Pons (tissue), 1 donor: ENCODE measurements around the gene FSIP1.
A peak's percentile ranks its signal among the peaks of the same experiment; 100 is the strongest.

Source experiments
- DNase-seq: peaks from one replicate; pipeline ENCODE4 v3.0.0-alpha.2; 2016; ENCODE audit warnings: low spot score

The FSIP1 gene

GRCh38 chr15:39720081-39720480 lies 62.6 kb downstream of the FSIP1 start:
- no peak for DNase-seq

- no peak for DNase-seq
Measured at GRCh38 chr15:39719109-39719508, 63.5 kb downstream of the FSIP1 start.

DNA sequence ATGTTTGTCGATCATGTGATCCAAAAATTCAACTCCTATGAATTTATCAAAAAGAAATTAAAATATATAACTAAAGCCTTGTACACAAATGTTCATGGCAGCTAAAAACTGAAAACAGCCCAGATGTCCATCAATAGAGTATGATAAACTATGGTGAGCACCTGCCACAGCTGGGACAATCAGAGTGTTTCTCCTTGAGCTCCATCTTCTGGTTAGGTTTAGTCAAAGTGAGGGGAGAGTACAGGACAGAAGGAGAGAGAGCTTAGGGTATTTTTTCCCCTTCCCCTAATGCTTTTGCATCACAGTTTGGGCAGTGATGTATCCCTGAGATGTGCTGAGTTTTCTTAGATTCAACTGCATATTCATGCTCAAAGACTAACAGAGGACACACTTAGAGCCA lies 65.5 kb downstream of the FSIP1 start:
- DNase-seq = no peak

DNA sequence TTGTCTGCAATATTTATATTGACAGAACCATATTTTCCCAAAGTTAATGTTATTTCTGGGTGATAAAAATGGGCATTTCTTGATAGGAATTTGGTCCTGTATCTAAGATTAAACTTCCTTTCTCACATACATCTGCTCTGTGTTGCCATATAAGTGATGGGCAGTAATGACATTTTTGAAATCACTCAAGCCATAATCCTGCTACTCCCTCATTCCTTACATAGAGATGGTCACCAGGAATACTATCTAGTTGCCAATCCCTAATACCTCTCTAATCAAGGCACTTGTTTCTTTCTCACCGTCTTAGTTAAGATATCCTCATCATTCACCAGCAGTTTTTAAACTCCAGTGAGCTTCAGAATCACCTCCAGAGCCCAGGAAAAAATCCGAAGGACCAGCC lies 68.4 kb downstream of the FSIP1 start:
- no peak for DNase-seq

DNA sequence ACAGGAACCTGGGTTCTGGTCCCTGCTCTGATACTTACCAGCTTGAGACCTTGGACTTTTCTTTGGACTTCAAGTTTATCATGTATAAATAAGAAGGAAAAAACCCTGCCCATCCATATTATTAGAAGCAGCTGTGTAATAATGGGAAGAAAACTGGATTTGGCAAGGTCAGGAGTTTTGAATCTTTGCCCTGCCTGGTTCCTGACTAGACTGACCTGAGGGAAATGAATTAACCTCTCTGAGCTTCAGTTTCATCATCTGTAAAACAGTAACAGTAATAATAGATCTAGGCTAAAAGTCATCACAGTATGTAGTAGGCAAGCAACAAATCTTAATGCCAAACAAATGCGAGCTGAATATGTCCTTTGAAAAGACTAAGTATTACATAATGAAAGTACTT lies 68.8 kb downstream of the FSIP1 start:
- DNase-seq = no peak

DNA sequence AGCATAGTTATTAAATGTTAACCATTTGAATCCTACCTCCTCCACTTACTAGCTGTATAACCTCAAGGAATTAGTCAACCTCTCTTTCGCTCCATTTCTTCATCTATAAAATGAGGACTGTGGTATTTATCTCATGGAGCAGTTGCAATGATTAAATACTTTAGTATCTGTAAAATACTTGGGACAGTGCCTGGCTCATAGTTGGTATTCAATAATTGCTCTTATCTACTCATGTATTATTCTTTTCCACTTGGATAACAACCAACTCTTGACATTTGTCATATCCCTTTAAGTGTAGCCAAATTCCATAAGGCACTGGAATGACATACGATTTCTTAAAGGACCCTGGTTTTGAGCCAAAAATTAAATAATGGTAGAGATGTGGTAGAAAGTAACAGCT lies 72.0 kb downstream of the FSIP1 start:
- no peak for DNase-seq

DNA sequence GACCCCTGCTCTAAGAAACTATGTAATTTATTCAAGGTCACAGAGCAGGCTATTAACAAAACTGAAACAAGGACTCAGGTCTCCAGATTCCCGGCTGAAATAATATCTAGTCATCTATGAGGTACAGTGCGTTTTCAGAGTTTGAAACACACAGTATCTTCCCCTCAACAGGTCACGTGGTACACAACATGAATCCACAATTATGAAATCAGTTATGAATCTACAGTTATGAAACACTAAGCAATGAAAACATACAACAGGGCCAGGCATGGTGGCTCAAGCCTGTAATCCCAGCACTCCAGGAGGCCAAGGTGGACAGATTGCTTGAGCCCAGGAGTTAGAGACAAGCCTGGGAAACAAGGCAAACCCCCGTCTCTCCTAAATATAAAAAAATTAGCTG lies 72.7 kb downstream of the FSIP1 start:
- no peak for DNase-seq

- DNase-seq = no peak
Measured at GRCh38 chr15:39706206-39706605, 76.4 kb downstream of the FSIP1 start.

DNA sequence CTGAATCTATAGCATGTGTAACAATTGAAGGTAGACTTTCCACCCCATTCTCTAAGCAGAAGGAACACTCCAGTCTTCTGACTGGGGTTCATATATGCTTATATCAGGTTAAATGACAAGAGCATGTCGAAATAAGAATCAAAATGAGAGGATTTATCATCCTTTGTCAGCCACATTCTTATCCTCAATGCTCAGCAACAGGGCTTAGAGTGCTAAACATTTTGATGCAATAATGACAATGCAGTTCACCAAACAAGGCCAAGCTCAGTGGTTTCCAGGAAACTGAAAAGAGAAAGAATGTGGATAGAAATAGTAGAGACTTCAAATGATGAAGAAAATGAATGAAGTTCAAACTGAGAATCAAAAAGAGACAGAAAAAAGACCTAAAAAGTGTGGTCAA lies 78.0 kb downstream of the FSIP1 start:
- no peak for DNase-seq

DNA sequence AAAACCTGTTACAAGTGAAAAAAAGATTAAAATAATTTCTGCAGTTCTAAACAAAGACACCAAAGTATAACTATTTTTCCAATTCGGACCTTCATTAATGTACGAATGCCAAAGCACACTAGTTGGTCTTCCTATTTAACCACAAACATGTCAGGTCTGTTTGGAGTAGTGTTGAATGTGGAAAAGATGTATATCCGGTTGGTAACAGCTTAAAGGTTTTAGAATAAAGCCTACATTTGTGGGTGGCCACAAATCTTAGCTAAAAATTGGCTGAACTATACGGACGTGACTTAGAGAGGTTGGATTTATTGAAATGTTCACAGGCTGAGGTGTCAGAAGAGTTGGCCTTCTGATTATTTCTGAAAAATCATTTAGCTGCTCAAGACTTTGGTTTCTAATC lies 78.4 kb downstream of the FSIP1 start:
- DNase-seq = no peak

GRCh38 chr15:39701988-39702387 lies 80.7 kb downstream of the FSIP1 start:
- DNase-seq = no peak

- DNase-seq = no peak
Measured at GRCh38 chr15:39700375-39700700, 82.3 kb downstream of the FSIP1 start.

DNA sequence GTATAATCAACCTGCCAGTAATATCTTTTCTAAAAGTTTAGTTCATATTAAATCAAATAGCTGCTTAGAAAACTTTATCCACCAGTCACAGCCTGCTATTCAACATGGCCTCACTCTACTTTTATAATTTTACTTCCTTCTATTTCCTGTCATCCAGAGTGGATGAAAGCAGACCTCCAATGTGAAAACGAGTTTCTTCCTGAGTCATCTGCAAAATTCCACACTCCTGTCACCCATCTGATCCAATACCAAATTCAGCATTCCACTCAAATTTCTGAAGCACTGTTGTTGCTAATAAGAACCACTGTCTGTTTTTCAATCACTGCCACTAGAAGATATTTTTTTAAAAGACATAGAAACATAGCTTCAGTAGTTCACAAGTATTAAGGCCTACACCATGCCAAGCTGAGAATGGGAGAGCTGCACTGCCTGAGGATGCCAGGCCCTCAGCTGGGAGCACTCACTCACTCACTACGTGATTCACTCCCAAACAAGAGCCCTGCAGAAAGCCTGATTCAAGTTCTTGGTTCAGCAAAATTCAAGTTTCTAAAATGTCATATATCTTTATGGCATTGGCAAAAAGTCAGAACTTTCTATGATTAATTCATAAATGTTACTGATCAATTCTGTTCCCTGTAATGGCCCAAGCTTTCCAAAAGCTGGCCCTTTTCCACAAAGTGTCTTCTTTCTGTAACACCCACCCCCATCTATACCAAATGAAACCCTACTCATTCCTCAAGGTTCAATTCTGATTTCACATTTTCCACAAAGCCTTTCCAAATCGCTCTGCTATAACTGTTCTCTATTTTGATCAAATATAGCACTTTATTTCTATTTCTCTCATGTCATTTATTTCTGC lies 82.9 kb downstream of the FSIP1 start:
- no peak for DNase-seq

- no peak for DNase-seq
Measured at GRCh38 chr15:39698444-39699390, 83.9 kb downstream of the FSIP1 start.

DNA sequence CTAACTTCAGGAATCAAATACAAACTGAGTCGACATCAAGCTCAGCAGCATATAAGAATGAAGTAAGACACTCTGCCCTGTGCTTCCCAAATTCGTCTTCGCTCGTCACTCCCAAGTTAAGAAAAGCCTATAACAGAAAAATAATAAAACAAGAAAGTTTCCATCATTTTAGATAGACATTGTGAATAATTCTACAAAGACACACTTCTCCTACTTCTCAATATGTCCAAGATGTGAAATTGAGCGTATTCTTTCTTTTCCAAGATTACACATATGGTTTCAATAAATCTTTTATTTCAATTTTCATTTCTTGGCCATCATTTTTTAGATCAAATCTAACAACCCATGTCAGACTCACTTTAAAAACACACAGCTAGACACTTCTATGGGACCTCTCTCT lies 85.1 kb downstream of the FSIP1 start:
- DNase-seq = no peak

GRCh38 chr15:39695793-39696192 lies 86.8 kb downstream of the FSIP1 start:
- DNase-seq = no peak

DNA sequence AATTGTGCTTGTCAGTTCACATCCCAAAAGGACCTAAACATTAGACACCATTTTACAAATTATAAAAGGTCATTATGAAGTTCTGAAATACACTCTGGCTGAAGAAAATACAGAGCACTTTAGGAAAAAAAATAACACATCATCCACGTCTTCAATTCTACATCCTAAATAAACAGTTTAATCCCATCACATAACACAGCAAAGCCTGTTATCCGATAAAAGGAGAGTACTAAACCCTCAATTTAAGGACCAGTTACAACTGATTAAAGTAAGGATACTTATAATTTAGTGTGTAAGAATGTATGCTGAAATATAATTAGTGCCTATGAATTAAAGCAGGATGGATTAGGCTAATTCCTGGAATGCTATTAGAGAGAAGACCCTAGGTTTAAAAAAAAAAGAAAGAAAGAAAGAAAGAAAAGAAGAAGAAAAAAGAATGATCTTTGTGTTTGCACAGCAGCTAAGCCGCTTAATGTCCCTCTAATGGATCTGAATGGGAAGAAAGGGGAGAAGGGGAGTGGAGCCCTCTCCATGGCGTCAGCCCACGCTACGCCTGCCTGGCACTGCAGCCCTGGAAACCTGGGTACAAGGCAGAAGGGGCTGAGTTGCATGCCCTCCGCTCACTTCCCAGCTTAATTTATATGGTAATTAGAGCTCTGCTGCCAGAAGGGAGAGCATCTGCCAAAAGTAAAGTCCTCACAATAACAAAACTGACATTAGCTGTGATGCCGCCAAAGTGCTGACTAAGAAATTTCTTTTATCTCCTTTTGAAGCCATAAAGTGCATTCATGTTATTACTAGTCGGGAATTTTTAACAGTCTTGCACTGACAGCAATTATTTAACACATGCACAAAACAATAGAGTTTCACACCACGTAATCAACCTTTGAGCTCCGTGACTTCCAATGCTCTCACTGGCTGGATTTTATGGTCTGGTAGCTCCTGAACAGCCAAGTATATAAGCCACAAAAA lies 90.0 kb downstream of the FSIP1 start:
- DNase-seq = peak; percentile 56

DNA sequence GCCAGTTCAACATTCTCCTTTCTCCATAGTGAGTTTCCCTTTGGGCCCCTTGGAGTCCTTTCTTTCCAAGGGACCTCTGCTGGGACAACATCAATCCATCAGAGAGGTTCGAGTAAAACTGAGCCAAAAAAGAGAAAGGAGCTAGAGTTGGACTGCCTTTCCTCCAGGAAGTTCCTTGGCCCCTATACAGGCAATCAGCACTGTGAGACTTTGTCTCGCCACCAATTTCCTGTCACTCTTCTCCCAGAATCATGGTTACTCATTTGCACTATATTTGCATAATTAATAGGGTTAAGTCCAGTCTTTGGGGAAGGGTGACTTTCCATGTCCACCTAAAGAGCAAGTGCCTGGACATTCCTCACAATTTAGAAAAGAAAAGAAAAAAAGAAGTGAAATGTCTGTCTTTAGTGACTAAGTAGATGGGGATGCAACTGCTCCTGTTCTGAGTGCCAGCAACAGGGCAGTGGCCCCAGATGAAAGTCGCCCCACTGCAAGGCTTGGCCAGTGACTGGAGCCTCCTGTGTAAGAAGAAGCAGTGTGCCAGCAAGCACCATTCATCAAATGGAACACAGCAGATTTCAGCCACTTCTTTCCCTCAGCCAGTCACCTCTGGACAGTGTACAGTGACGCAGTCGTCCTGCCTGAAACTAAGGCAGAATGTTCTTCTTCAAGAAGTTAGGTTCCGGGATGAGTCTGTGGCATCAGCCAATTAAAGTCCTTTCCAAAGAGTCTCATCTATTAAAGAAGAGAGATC lies 91.6 kb downstream of the FSIP1 start:
- DNase-seq = peak; percentile 22

DNA sequence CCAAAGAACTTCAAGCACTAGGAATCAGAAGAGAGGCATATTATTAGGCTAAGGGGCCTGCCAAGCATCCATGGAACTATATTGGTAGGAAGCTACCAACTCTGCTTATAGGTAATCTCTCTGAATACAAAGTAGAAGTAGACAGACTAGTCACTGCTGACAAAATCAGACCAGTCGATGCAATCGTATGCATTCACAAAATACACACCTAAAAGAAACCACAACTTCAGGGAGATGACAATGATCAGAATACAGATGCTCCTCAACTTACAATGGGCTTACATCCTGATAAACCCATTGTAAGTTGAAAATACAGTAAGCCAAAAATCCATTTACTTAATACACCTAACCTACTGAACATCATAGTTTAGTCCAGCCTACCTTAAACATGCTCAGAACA lies 94.7 kb downstream of the FSIP1 start:
- DNase-seq = no peak

DNA sequence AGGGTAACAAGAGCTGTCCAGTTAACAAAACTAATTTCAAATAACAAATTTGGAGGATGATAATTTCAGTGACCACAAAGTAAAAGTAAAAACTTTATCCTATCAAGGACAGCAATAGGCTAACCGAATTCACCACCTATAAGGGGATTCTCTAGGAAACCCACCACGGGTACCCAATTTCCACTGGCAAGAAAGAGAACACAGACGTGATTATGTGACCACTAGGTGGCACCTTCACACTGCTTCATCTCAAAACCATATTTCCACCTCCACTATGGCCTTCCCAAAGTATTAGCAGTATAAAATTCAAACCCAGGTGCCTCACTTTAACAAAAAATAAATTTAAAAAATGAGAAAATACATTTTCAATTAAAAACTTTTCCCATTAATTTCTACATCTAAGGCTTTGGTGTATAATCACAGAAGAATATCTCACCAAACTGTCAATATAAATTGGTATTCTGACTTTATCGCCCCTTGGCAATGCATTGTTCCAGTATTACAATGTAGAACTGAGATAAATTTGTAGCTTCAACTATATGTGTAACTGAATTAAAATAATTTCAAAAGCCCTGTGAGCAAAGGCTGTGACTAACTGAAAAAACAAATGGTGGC lies 96.5 kb downstream of the FSIP1 start:
- peak; percentile 51 for DNase-seq

DNA sequence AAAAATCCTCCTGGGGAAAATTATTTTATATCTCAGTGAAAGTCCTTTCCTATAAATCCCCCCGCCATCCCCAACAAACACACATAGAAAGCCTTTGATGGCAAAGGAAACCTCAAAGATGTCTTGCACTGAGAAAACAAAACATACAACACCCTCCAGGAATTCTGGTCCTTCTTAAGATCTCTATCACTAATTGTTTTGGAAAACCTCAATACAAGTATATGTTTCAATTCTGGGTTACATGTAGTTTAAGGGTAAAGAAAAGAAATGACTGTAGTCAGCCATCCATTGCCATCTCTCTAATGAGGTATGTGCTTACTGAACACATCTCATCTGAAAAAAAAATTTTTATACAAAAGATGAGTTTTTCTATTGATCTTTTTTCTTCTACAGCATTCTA lies 97.3 kb downstream of the FSIP1 start:
- DNase-seq = no peak
